KOPT-K1 (cell line): ENCODE data around the gene ASTN2.

ENCODE experiments used
- H3K27ac ChIP-seq: fragments of 200-600 bp; sonication (generic); 2 replicates; pipeline ENCODE4 v1.5.1; 2016; ENCODE audit warnings: antibody characterized with exemption, mild to moderate bottlenecking, low read depth, low read length; ENCODE audit not compliant: poor library complexity, severe bottlenecking
- H3K36me3 ChIP-seq: fragments of 200-600 bp; sonication (generic); 2 replicates; pipeline ENCODE4 v1.5.1; 2017; ENCODE audit warnings: antibody characterized with exemption, mild to moderate bottlenecking, low read length, moderate library complexity; ENCODE audit not compliant: insufficient read depth
- H3K9me3 ChIP-seq: fragments of 200-600 bp; sonication (generic); 2 replicates; pipeline ENCODE4 v1.5.1; 2017; ENCODE audit warnings: antibody characterized with exemption, low read length, mild to moderate bottlenecking; ENCODE audit not compliant: insufficient read depth, poor library complexity, severe bottlenecking

ASTN2 gene

GRCh38 chr9:116585204-116585603, 829.7 kb downstream of the ASTN2 start:
- no peaks in the 10 kb centered on the region for H3K36me3 ChIP-seq
- peaks cover 11% of the 10 kb centered on the region for H3K9me3 ChIP-seq
- no peak overlapping the region for H3K27ac ChIP-seq

DNA sequence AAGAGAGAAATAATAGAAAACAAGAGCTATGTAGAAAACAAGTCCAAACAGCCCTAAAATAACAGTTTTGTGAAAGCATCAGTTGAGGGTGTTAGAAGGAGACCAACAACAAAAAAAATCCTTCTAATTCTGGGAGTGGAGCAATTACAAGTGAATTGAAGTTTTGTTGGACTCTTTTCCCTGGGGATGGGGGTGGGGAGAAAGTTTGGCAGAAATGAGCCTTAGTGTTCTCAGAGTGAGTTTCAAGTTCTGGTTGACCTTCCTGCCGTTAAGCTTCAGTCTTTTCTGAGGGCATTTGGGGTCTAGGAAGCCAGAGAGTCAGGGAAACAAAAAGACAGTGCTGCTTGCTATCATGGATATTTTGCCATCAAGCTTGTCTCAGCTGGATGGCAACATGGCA, 834.0 kb downstream of the ASTN2 start:
- Histone ChIP-seq H3K36me3 (no peaks in the 10 kb centered on the region), H3K9me3 (no peaks in the 10 kb centered on the region), H3K27ac (no peak overlapping the region)

DNA sequence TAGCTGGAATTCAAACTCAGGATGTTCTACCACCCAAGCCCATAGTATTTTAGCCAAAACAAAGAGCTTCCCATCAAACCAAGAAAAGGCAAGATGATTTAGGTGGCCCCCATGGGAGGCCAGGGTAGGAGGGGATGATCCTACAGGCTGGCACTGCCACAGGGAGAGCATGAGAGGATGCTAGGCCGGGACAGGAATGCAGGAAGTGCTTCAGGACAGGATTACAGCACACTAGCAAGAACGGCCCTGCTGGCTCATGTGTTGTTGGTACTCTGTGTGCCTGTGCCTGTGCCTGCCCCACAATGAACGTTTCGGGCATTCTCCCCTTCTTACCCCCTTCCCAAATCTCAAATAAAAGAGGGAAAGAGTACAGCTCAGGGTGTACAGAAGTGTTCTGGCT, 838.5 kb downstream of the ASTN2 start:
- H3K27ac ChIP-seq = no peak overlapping the region

GRCh38 chr9:116574027-116574679, 840.7 kb downstream of the ASTN2 start:
- H3K36me3 ChIP-seq = no peaks in the 10 kb centered on the region
- H3K27ac ChIP-seq = no peak overlapping the region
- no peaks in the 10 kb centered on the region for H3K9me3 ChIP-seq

More for the DNA sequence above, 838.5 kb downstream of the ASTN2 start:
- Histone ChIP-seq H3K36me3 (no peaks in the 10 kb centered on the region), H3K9me3 (no peaks in the 10 kb centered on the region)

- no peaks in the 10 kb centered on the region for H3K36me3 ChIP-seq
- no peak overlapping the region for H3K27ac ChIP-seq
- H3K9me3 ChIP-seq = no peaks in the 10 kb centered on the region
Observed at GRCh38 chr9:116572095-116572748, 842.6 kb downstream of the ASTN2 start.

GRCh38 chr9:116569111-116569510, 845.7 kb downstream of the ASTN2 start:
- Histone ChIP-seq H3K36me3 (no peaks in the 10 kb centered on the region), H3K9me3 (no peaks in the 10 kb centered on the region), H3K27ac (no peak overlapping the region)

DNA sequence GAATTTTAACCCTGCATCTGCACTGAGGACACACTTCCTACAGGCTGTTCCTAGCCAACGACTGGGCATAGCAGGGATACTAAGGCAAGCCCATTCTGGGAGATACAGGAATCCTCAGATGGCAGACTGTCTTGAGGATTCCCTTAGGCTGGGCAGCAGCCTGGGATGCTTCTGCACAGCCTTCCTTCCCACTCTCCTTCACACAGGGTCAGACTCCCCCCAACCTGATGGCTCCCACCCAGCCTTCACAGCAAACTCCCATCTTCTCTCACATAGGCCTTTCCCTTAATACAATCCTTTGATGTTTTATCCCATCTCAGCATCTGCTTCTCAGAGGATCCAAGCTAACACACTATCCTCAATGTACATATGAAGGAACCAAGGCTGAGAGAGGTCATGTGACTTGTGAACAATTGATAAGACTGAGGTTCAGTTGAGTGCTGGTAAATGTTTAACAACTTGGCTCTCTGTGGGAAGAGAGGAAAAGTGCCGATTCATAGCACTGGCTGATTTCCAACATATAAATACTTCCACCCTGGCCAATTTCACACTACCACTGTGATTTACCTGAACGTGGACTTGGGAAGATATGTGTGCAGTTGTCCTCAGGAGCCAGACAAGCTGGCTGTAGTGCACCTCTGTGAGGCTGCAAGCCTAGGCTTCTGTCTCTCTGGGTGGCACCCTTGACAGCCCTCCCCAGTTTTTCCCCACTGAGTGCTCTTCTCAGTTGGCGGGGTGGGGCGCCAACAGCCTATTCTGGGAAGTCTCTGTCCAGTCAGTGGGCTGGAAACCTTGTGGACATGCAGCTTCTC, 848.0 kb downstream of the ASTN2 start:
- no peak overlapping the region for H3K27ac ChIP-seq

DNA sequence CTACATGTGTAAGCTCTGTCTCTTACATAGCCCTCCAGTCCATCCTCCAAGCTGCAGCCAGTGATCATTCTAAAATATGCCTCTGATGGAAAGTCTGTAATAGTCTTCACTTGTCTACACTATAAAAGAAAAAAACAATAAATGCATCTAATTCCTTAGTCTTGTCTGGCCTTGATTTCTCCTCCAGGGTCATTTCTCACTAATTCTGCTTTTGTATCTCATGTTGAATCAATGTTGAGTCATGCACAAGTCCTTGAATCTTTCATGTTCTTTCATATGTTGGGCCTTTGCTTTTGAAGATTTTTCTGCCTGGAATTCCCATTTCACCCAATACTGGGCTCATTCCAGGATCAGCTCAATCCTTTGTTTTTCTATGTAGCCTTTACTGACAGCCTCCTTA, 848.9 kb downstream of the ASTN2 start:
- Histone ChIP-seq H3K9me3 (no peaks in the 10 kb centered on the region), H3K36me3 (no peaks in the 10 kb centered on the region), H3K27ac (no peak overlapping the region)

More for the DNA sequence above, 848.0 kb downstream of the ASTN2 start:
- no peaks in the 10 kb centered on the region for H3K9me3 ChIP-seq
- H3K36me3 ChIP-seq = no peaks in the 10 kb centered on the region

DNA sequence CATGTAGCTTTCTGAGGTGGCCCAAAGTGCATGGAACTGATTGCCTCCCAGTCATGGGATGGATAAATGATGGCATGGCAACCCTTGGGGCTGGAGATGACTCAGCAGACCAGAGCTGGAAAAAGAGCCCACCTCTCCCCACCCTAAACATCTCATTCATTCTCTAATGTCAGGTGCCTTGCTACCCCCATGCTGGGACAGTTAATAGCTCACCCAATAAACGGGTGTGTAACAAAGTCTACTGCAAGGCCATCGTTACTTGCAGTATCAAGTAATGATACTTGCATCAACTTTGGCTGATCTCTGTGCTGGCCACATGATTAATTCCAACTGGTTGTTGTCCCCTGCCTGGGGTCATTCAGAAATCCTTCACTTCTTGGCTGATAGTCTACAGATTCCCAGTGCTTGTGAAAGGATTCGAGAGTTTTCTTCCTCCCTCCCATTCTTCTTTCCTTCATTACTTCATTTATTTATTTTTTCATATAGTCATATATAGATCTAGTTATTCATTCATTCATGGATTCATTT, 850.5 kb downstream of the ASTN2 start:
- no peak overlapping the region for H3K27ac ChIP-seq
- H3K9me3 ChIP-seq = no peaks in the 10 kb centered on the region
- no peaks in the 10 kb centered on the region for H3K36me3 ChIP-seq

GRCh38 chr9:116558818-116559540, 855.9 kb downstream of the ASTN2 start:
- no peak overlapping the region for H3K27ac ChIP-seq
- H3K36me3 ChIP-seq = no peaks in the 10 kb centered on the region
- no peaks in the 10 kb centered on the region for H3K9me3 ChIP-seq

DNA sequence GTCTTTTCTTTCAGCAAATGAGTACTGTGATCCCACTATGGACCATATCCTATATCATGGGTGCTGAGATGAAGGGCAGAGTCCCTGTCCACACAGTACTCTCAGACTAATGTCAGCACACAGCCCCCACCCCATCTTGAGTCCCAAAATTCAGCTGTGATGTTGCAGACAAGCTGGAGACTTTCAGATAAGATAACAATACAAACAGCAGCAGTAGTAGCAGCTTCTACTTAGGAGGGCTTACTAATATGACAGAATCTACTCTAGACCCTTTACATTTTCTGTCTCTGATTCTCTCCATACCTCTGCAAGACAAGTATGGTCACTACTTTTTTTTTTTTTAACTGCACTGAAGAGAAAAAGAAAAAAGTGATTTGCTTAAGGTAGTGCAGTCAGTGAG, 856.8 kb downstream of the ASTN2 start:
- Histone ChIP-seq H3K9me3 (no peaks in the 10 kb centered on the region), H3K27ac (no peak overlapping the region)

GRCh38 chr9:116555556-116556155, 859.2 kb downstream of the ASTN2 start:
- Histone ChIP-seq H3K36me3 (no peaks in the 10 kb centered on the region), H3K9me3 (no peaks in the 10 kb centered on the region), H3K27ac (no peak overlapping the region)

More for the DNA sequence above, 856.8 kb downstream of the ASTN2 start:
- H3K36me3 ChIP-seq = no peaks in the 10 kb centered on the region

DNA sequence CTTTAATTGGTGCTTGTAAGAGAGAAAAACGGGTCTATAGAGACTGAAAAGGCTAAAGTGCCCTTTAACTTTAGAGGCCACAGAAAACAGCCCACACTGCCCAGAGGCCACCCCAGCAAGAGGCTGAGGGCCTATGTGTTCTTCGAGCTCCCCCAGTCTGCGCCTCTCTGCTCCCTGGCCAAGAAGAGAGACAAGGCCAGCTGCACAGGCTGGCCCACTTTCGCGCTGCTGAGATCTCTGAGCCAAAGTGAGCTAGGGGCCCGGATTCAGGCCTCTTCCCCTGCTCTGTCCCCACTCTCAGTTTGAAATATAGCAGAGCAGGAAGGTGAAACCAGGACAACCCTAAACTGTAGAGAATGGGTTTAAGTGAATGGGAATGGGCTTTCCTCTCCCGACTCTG, 859.7 kb downstream of the ASTN2 start:
- no peaks in the 10 kb centered on the region for H3K36me3 ChIP-seq
- H3K27ac ChIP-seq = no peak overlapping the region
- H3K9me3 ChIP-seq = no peaks in the 10 kb centered on the region

DNA sequence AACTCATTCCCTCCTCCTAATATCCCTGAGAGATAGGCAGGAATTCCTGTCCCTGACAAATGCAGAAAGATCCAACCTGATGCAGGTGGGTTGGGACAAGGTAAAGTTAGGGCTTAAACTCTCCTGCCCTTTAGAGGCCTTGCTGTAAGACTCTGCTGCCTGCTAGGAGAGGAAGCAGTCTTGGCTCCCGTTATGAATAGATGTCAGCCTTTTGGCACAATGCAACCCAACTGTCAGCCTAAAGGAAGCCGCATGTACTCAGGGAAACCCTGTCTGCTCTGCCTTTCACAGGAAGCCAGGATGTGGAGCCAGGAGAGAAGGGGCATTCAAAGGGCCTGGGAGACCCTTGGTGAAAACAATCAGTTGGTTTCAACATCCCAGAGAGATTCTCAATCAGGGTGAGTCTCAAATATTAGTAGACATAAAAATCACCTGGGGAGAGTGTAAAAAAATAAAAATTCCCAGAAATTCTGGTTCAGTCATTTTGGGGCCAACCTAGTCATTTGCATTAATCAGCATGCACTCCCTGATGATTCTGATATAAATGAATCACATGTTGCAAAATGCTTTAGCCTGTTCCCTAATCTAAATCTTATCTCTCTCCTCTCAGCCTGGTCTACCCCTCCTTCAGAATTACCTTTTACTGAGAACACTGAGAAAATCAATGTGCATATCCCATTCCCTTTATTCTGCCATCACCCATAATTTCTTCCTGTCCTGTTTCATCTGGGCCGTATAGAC, 864.0 kb downstream of the ASTN2 start:
- Histone ChIP-seq H3K36me3 (no peaks in the 10 kb centered on the region), H3K27ac (no peak overlapping the region), H3K9me3 (no peaks in the 10 kb centered on the region)
